K562 (cell line): ENCODE measurements around the gene MDC1. TPM values are rescaled to one million over a fixed set of nuclear protein-coding genes. Genes with fewer than 3 reads are reported as not detected.

Source experiments
- FOS ChIP-seq: IDR thresholded peaks from 3 replicates; pipeline ENCODE4 v1.6.1; 2011; ENCODE audit not compliant: insufficient read length; ENCODE audit errors: extremely low read depth
- FOSL1 ChIP-seq: fragments of 200-800 bp; sonication (Bioruptor generic); conservative IDR thresholded peaks from 2 replicates; pipeline ENCODE4 v1.6.1; 2016; ENCODE audit warnings: missing genetic modification characterization, missing compliant biosample characterization
- NFXL1 ChIP-seq: fragments of 450-650 bp; formaldehyde crosslinking; IDR thresholded peaks from 2 replicates; pipeline ENCODE4 v1.4.0; 2021; ENCODE audit warnings: mild to moderate bottlenecking
- SUPT5H ChIP-seq: fragments of 450-650 bp; IDR thresholded peaks from 2 replicates; pipeline ENCODE4 v1.6.1; 2016
- polyA plus RNA-seq, 8 experiments: library from polyadenylated mRNA; depleted of rRNA in 4 of 8; stranded (reverse) in 5 of 8; unstranded in 3 of 8; fragments of >200 nt; fragmentation: Nextera tagmentation in 2 of 8; fragmentation: Illumina TruSeq in 1 of 8; extraction: Ambion mirVana in 2 of 8; extraction: Trizol in 1 of 8; gene quantifications; 2 replicates each; pipeline versions ENCODE4 v1.2.1 to v1.2.3, GENCODE V29; 2011 to 2014; ENCODE audit warnings: inconsistent platforms in 1 of 8, missing spikeins in 1 of 8
- total RNA-seq, 7 experiments: library from RNA; depleted of rRNA in 6 of 7; stranded (reverse); fragments of >200 nt in 6 of 7; fragmentation: Illumina TruSeq in 2 of 7; extraction: Trizol in 2 of 7; gene quantifications; 2 replicates each; pipeline versions ENCODE4 v1.2.1 to v1.2.3, GENCODE V29; 2011 to 2021; ENCODE audit warnings: low replicate concordance in 1 of 7
- TF ChIP-seq, protein P1 (sequence below): fragments of 450-650 bp; formaldehyde crosslinking; conservative IDR thresholded peaks from 2 replicates; pipeline ENCODE4 v1.4.0; 2022; ENCODE audit warnings: mild to moderate bottlenecking, missing genetic modification characterization
- TF ChIP-seq, protein P2 (sequence below), 3 experiments: fragments of 200-800 bp in 1 of 3; fragments of 250-450 bp in 1 of 3; fragments of 450-650 bp in 1 of 3; sonication (Bioruptor Pico) in 1 of 3; sonication (Bioruptor generic) in 1 of 3; formaldehyde crosslinking in 1 of 3; IDR thresholded peaks; 2 replicates each; pipeline versions ENCODE4 v1.6.1 to v1.8.0; 2016 to 2022; ENCODE audit warnings: mild to moderate bottlenecking in 2 of 3, missing genetic modification characterization in 2 of 3, missing compliant biosample characterization in 1 of 3, moderate library complexity in 1 of 3
- TF ChIP-seq, protein P3 (sequence below): fragments of 250-450 bp; sonication (Bioruptor Pico); IDR thresholded peaks from 2 replicates; pipeline ENCODE4 v1.8.0; 2021; ENCODE audit warnings: borderline replicate concordance, mild to moderate bottlenecking, moderate library complexity; ENCODE audit not compliant: poor library complexity, severe bottlenecking
- TF ChIP-seq, protein P4 (sequence below): sonication (generic); formaldehyde crosslinking; IDR thresholded peaks from 2 replicates; pipeline ENCODE4 v1.8.0; 2022; ENCODE audit warnings: mild to moderate bottlenecking, missing genetic modification reagents
- TF ChIP-seq, protein P5 (sequence below): sonication (generic); formaldehyde crosslinking; IDR thresholded peaks from 2 replicates; pipeline ENCODE4 v1.8.0; 2022; ENCODE audit warnings: missing genetic modification reagents, mild to moderate bottlenecking, borderline replicate concordance

Gene MDC1
- total and polyA plus RNA-seq, 9 of the 15 experiments (the other 6 are each of a cell fraction or from before 2014, with no cell fraction given): 8.2 to 114 (median 20.0) TPM

DNA sequence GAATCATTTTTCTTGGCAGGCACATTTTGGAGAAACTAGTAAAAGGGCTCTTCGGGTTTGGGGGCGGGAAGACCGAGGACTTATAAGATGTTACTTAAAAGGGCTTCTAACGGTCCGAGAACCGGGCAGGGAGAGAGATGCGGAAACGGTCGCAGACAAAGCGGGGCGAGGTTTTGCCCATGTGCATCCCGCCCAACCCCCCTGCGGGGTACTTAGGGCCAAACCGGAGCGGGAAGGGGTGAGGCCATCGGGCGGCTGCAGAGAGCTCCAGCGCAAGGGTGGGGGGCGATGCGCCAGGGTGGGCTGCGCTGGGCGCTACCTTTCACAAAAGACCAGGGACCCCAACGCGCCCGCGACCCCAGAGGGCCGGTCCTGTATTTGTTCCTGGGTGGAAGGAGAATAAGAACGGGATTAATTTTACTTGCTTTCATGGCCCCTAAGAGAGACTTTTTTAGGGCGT is 3.7 kb upstream of the MDC1 start (continued):
- TF ChIP-seq, protein P1, sequence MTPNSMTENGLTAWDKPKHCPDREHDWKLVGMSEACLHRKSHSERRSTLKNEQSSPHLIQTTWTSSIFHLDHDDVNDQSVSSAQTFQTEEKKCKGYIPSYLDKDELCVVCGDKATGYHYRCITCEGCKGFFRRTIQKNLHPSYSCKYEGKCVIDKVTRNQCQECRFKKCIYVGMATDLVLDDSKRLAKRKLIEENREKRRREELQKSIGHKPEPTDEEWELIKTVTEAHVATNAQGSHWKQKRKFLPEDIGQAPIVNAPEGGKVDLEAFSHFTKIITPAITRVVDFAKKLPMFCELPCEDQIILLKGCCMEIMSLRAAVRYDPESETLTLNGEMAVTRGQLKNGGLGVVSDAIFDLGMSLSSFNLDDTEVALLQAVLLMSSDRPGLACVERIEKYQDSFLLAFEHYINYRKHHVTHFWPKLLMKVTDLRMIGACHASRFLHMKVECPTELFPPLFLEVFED: peak; percentile 90
- TF ChIP-seq, protein P2, sequence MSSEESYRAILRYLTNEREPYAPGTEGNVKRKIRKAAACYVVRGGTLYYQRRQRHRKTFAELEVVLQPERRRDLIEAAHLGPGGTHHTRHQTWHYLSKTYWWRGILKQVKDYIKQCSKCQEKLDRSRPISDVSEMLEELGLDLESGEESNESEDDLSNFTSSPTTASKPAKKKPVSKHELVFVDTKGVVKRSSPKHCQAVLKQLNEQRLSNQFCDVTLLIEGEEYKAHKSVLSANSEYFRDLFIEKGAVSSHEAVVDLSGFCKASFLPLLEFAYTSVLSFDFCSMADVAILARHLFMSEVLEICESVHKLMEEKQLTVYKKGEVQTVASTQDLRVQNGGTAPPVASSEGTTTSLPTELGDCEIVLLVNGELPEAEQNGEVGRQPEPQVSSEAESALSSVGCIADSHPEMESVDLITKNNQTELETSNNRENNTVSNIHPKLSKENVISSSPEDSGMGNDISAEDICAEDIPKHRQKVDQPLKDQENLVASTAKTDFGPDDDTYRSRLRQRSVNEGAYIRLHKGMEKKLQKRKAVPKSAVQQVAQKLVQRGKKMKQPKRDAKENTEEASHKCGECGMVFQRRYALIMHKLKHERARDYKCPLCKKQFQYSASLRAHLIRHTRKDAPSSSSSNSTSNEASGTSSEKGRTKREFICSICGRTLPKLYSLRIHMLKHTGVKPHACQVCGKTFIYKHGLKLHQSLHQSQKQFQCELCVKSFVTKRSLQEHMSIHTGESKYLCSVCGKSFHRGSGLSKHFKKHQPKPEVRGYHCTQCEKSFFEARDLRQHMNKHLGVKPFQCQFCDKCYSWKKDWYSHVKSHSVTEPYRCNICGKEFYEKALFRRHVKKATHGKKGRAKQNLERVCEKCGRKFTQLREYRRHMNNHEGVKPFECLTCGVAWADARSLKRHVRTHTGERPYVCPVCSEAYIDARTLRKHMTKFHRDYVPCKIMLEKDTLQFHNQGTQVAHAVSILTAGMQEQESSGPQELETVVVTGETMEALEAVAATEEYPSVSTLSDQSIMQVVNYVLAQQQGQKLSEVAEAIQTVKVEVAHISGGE (CRISPR knock-in tag; IDR thresholded peaks at IDR 0.05): no peak
- TF ChIP-seq, protein P3, sequence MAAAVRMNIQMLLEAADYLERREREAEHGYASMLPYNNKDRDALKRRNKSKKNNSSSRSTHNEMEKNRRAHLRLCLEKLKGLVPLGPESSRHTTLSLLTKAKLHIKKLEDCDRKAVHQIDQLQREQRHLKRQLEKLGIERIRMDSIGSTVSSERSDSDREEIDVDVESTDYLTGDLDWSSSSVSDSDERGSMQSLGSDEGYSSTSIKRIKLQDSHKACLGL (CRISPR knock-in tag): no peak
- TF ChIP-seq FOS: no peak
- TF ChIP-seq NFXL1 (CRISPR knock-in tag): no peak
- TF ChIP-seq, protein P4, sequence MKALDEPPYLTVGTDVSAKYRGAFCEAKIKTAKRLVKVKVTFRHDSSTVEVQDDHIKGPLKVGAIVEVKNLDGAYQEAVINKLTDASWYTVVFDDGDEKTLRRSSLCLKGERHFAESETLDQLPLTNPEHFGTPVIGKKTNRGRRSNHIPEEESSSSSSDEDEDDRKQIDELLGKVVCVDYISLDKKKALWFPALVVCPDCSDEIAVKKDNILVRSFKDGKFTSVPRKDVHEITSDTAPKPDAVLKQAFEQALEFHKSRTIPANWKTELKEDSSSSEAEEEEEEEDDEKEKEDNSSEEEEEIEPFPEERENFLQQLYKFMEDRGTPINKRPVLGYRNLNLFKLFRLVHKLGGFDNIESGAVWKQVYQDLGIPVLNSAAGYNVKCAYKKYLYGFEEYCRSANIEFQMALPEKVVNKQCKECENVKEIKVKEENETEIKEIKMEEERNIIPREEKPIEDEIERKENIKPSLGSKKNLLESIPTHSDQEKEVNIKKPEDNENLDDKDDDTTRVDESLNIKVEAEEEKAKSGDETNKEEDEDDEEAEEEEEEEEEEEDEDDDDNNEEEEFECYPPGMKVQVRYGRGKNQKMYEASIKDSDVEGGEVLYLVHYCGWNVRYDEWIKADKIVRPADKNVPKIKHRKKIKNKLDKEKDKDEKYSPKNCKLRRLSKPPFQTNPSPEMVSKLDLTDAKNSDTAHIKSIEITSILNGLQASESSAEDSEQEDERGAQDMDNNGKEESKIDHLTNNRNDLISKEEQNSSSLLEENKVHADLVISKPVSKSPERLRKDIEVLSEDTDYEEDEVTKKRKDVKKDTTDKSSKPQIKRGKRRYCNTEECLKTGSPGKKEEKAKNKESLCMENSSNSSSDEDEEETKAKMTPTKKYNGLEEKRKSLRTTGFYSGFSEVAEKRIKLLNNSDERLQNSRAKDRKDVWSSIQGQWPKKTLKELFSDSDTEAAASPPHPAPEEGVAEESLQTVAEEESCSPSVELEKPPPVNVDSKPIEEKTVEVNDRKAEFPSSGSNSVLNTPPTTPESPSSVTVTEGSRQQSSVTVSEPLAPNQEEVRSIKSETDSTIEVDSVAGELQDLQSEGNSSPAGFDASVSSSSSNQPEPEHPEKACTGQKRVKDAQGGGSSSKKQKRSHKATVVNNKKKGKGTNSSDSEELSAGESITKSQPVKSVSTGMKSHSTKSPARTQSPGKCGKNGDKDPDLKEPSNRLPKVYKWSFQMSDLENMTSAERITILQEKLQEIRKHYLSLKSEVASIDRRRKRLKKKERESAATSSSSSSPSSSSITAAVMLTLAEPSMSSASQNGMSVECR (CRISPR knock-in tag): no peak
- no peak for TF ChIP-seq FOSL1
- TF ChIP-seq, protein P5, sequence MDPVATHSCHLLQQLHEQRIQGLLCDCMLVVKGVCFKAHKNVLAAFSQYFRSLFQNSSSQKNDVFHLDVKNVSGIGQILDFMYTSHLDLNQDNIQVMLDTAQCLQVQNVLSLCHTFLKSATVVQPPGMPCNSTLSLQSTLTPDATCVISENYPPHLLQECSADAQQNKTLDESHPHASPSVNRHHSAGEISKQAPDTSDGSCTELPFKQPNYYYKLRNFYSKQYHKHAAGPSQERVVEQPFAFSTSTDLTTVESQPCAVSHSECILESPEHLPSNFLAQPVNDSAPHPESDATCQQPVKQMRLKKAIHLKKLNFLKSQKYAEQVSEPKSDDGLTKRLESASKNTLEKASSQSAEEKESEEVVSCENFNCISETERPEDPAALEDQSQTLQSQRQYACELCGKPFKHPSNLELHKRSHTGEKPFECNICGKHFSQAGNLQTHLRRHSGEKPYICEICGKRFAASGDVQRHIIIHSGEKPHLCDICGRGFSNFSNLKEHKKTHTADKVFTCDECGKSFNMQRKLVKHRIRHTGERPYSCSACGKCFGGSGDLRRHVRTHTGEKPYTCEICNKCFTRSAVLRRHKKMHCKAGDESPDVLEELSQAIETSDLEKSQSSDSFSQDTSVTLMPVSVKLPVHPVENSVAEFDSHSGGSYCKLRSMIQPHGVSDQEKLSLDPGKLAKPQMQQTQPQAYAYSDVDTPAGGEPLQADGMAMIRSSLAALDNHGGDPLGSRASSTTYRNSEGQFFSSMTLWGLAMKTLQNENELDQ (CRISPR knock-in tag): no peak
- TF ChIP-seq SUPT5H: no peak
